ENCODE data around the gene ACTR3C.
"Not testable (repeated sequence)": the region's sequence is repeated elsewhere in the genome, so short reads cannot be mapped to it uniquely, and the experiment has no call there.

Gene ACTR3C

GRCh38 chr7:150266953-150267665 is 56.2 kb downstream of the ACTR3C start:
- H3K4me1 ChIP-seq (ENCODE audit: control insufficient read depth, insufficient read depth, low read length); H3K9me3 ChIP-seq (ENCODE audit: control insufficient read depth, low read length); H3K9ac ChIP-seq (ENCODE audit: low read length); H3K4me3 ChIP-seq (ENCODE audit: low read length); H3K36me3 ChIP-seq (ENCODE audit: control insufficient read depth, insufficient read depth, low read length, severe bottlenecking); DNase-seq (ENCODE audit: low read depth); H3K27me3 ChIP-seq (replicated peaks; ENCODE audit: control insufficient read depth, insufficient read depth, low read length): not testable (repeated sequence)

- not testable (repeated sequence) for H3K9me3 ChIP-seq (ENCODE audit: control insufficient read depth, low read length); H3K27me3 ChIP-seq (replicated peaks; ENCODE audit: control insufficient read depth, insufficient read depth, low read length); H3K9ac ChIP-seq (ENCODE audit: low read length); H3K4me3 ChIP-seq (ENCODE audit: low read length); H3K36me3 ChIP-seq (ENCODE audit: control insufficient read depth, insufficient read depth, low read length, severe bottlenecking); H3K4me1 ChIP-seq (ENCODE audit: control insufficient read depth, insufficient read depth, low read length); DNase-seq (ENCODE audit: low read depth)
These were observed 60.7 kb downstream of the ACTR3C start for GRCh38 chr7:150262656-150263055.

GRCh38 chr7:150247745-150248144 is 75.6 kb downstream of the ACTR3C start:
- not testable (repeated sequence) for DNase-seq (ENCODE audit: low read depth); H3K36me3 ChIP-seq (ENCODE audit: control insufficient read depth, insufficient read depth, low read length, severe bottlenecking); H3K4me1 ChIP-seq (ENCODE audit: control insufficient read depth, insufficient read depth, low read length); H3K9ac ChIP-seq (ENCODE audit: low read length); H3K9me3 ChIP-seq (ENCODE audit: control insufficient read depth, low read length); H3K27me3 ChIP-seq (replicated peaks; ENCODE audit: control insufficient read depth, insufficient read depth, low read length); H3K4me3 ChIP-seq (ENCODE audit: low read length)

GRCh38 chr7:150245208-150245607 is 78.1 kb downstream of the ACTR3C start:
- H3K36me3 ChIP-seq (ENCODE audit: control insufficient read depth, insufficient read depth, low read length, severe bottlenecking); H3K27me3 ChIP-seq (replicated peaks; ENCODE audit: control insufficient read depth, insufficient read depth, low read length); H3K9ac ChIP-seq (ENCODE audit: low read length); DNase-seq (ENCODE audit: low read depth); H3K4me1 ChIP-seq (ENCODE audit: control insufficient read depth, insufficient read depth, low read length); H3K9me3 ChIP-seq (ENCODE audit: control insufficient read depth, low read length); H3K4me3 ChIP-seq (ENCODE audit: low read length): not testable (repeated sequence)

- not testable (repeated sequence) for H3K36me3 ChIP-seq (ENCODE audit: control insufficient read depth, insufficient read depth, low read length, severe bottlenecking); DNase-seq (ENCODE audit: low read depth); H3K9me3 ChIP-seq (ENCODE audit: control insufficient read depth, low read length); H3K4me3 ChIP-seq (ENCODE audit: low read length); H3K27me3 ChIP-seq (replicated peaks; ENCODE audit: control insufficient read depth, insufficient read depth, low read length); H3K9ac ChIP-seq (ENCODE audit: low read length); H3K4me1 ChIP-seq (ENCODE audit: control insufficient read depth, insufficient read depth, low read length)
These were observed 80.4 kb downstream of the ACTR3C start for GRCh38 chr7:150242935-150243334.

- not testable (repeated sequence) for H3K4me3 ChIP-seq (ENCODE audit: low read length); H3K9ac ChIP-seq (ENCODE audit: low read length); H3K27me3 ChIP-seq (replicated peaks; ENCODE audit: control insufficient read depth, insufficient read depth, low read length); H3K36me3 ChIP-seq (ENCODE audit: control insufficient read depth, insufficient read depth, low read length, severe bottlenecking); H3K9me3 ChIP-seq (ENCODE audit: control insufficient read depth, low read length); DNase-seq (ENCODE audit: low read depth); H3K4me1 ChIP-seq (ENCODE audit: control insufficient read depth, insufficient read depth, low read length)
These were observed 97.9 kb downstream of the ACTR3C start for GRCh38 chr7:150225444-150225843.

GRCh38 chr7:150222083-150222972 is 101.0 kb downstream of the ACTR3C start:
- DNase-seq (ENCODE audit: low read depth); H3K9me3 ChIP-seq (ENCODE audit: control insufficient read depth, low read length); H3K36me3 ChIP-seq (ENCODE audit: control insufficient read depth, insufficient read depth, low read length, severe bottlenecking); H3K27me3 ChIP-seq (replicated peaks; ENCODE audit: control insufficient read depth, insufficient read depth, low read length); H3K9ac ChIP-seq (ENCODE audit: low read length); H3K4me3 ChIP-seq (ENCODE audit: low read length); H3K4me1 ChIP-seq (ENCODE audit: control insufficient read depth, insufficient read depth, low read length): not testable (repeated sequence)

- not testable (repeated sequence) for H3K9ac ChIP-seq (ENCODE audit: low read length); H3K4me3 ChIP-seq (ENCODE audit: low read length); H3K4me1 ChIP-seq (ENCODE audit: control insufficient read depth, insufficient read depth, low read length); DNase-seq (ENCODE audit: low read depth); H3K27me3 ChIP-seq (replicated peaks; ENCODE audit: control insufficient read depth, insufficient read depth, low read length); H3K9me3 ChIP-seq (ENCODE audit: control insufficient read depth, low read length); H3K36me3 ChIP-seq (ENCODE audit: control insufficient read depth, insufficient read depth, low read length, severe bottlenecking)
These were observed 102.6 kb downstream of the ACTR3C start for GRCh38 chr7:150220673-150221181.

GRCh38 chr7:150219941-150220658 is 103.2 kb downstream of the ACTR3C start:
- not testable (repeated sequence) for DNase-seq (ENCODE audit: low read depth); H3K4me3 ChIP-seq (ENCODE audit: low read length); H3K36me3 ChIP-seq (ENCODE audit: control insufficient read depth, insufficient read depth, low read length, severe bottlenecking); H3K9me3 ChIP-seq (ENCODE audit: control insufficient read depth, low read length); H3K4me1 ChIP-seq (ENCODE audit: control insufficient read depth, insufficient read depth, low read length); H3K9ac ChIP-seq (ENCODE audit: low read length); H3K27me3 ChIP-seq (replicated peaks; ENCODE audit: control insufficient read depth, insufficient read depth, low read length)

GRCh38 chr7:150206848-150207247 is 116.5 kb downstream of the ACTR3C start:
- H3K27me3 ChIP-seq (replicated peaks; ENCODE audit: control insufficient read depth, insufficient read depth, low read length); H3K4me3 ChIP-seq (ENCODE audit: low read length); H3K4me1 ChIP-seq (ENCODE audit: control insufficient read depth, insufficient read depth, low read length); H3K9me3 ChIP-seq (ENCODE audit: control insufficient read depth, low read length); DNase-seq (ENCODE audit: low read depth); H3K9ac ChIP-seq (ENCODE audit: low read length); H3K36me3 ChIP-seq (ENCODE audit: control insufficient read depth, insufficient read depth, low read length, severe bottlenecking): not testable (repeated sequence)

GRCh38 chr7:150205866-150206265 is 117.5 kb downstream of the ACTR3C start:
- not testable (repeated sequence) for H3K9ac ChIP-seq (ENCODE audit: low read length); DNase-seq (ENCODE audit: low read depth); H3K27me3 ChIP-seq (replicated peaks; ENCODE audit: control insufficient read depth, insufficient read depth, low read length); H3K36me3 ChIP-seq (ENCODE audit: control insufficient read depth, insufficient read depth, low read length, severe bottlenecking); H3K9me3 ChIP-seq (ENCODE audit: control insufficient read depth, low read length); H3K4me3 ChIP-seq (ENCODE audit: low read length); H3K4me1 ChIP-seq (ENCODE audit: control insufficient read depth, insufficient read depth, low read length)
